IMR-90 (cell line): ENCODE data around the gene CDC37L1.

Experiments
- CEBPB ChIP-seq: IDR thresholded peaks from 2 replicates; pipeline ENCODE4 v1.6.1; 2012; ENCODE audit warnings: low read depth, low read length, improper control_type of control experiment
- MAFK ChIP-seq: IDR thresholded peaks from 2 replicates; pipeline ENCODE4 v1.6.1; 2012; ENCODE audit warnings: low read depth, low read length, improper control_type of control experiment
- POLR2A ChIP-seq: IDR thresholded peaks from 2 replicates; pipeline ENCODE4 v1.6.1; 2012; ENCODE audit warnings: mild to moderate bottlenecking, low read depth, low read length
- RFX5 ChIP-seq: IDR thresholded peaks from 2 replicates; pipeline ENCODE4 v1.8.0; 2012; ENCODE audit warnings: low read depth, mild to moderate bottlenecking, low read length, moderate library complexity
- SMC3 ChIP-seq: fragments of 150-350 bp; IDR thresholded peaks from 2 replicates; pipeline ENCODE4 v1.6.1; 2016; ENCODE audit warnings: low read depth, mild to moderate bottlenecking, antibody characterized with exemption, low read length, moderate library complexity
- TF ChIP-seq, protein P1 (sequence below): conservative IDR thresholded peaks from 2 replicates; pipeline ENCODE4 v1.5.1; 2012; ENCODE audit warnings: mild to moderate bottlenecking, low read depth, low read length, improper control_type of control experiment

GRCh38 chr9:4657426-4658159 is 21.8 kb upstream of the CDC37L1 start:
- TF ChIP-seq, protein P1, sequence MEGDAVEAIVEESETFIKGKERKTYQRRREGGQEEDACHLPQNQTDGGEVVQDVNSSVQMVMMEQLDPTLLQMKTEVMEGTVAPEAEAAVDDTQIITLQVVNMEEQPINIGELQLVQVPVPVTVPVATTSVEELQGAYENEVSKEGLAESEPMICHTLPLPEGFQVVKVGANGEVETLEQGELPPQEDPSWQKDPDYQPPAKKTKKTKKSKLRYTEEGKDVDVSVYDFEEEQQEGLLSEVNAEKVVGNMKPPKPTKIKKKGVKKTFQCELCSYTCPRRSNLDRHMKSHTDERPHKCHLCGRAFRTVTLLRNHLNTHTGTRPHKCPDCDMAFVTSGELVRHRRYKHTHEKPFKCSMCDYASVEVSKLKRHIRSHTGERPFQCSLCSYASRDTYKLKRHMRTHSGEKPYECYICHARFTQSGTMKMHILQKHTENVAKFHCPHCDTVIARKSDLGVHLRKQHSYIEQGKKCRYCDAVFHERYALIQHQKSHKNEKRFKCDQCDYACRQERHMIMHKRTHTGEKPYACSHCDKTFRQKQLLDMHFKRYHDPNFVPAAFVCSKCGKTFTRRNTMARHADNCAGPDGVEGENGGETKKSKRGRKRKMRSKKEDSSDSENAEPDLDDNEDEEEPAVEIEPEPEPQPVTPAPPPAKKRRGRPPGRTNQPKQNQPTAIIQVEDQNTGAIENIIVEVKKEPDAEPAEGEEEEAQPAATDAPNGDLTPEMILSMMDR: no peak
- TF ChIP-seq RFX5 (no peak), POLR2A (no peak), MAFK (no peak), SMC3 (no peak), CEBPB (no peak)
